ENCODE measurements around the gene HAUS8. TPM values are rescaled to one million over a fixed set of nuclear protein-coding genes. Genes with fewer than 3 reads are reported as not detected.
A peak's percentile ranks its signal among the peaks of the same experiment; 100 is the strongest.

Gene HAUS8
- total and polyA plus RNA-seq, 10 of the 15 experiments (the other 5 are each of a cell fraction or from before 2014, with no cell fraction given) = 22.7 to 43.9 (median 34.4) TPM

- in situ Hi-C loops (cut with MboI) (no loop called here), intact Hi-C loops (cut with micrococcal nuclease; ENCODE audit: unreplicated experiment) (no loop called here)
- Histone ChIP-seq H3K79me2 (ENCODE audit: control insufficient read depth, insufficient read depth, low read length) (peaks cover 93% of the 10 kb centered on the region), H3K27ac (ENCODE audit: control insufficient read depth, insufficient read depth) (no peak overlapping the region), H3K27me3 (replicated peaks in 1 of 2; ENCODE audit: control insufficient read depth in 2 of 2, insufficient read depth in 2 of 2, low read length in 1 of 2) (no peaks in the 10 kb centered on the region), H3K9me3 (replicated peaks; ENCODE audit: control insufficient read depth, insufficient read depth, low read length) (no peaks in the 10 kb centered on the region), H3K4me3 (no peak overlapping the region), H3K4me1 (ENCODE audit: control insufficient read depth, insufficient read depth, low read length) (peaks cover 35% of the 10 kb centered on the region), H4K20me1 (ENCODE audit: control insufficient read depth, insufficient read depth) (peaks cover 17% of the 10 kb centered on the region), H3K4me2 (ENCODE audit: control insufficient read depth, insufficient read depth) (no peak overlapping the region), H3K9ac (ENCODE audit: control insufficient read depth, insufficient read depth, low read length) (no peak overlapping the region), H3K36me3 (ENCODE audit: control insufficient read depth in 2 of 2, insufficient read depth in 2 of 2, low read length in 1 of 2) (peaks cover 13 to 21% of the 10 kb centered on the region in 2 experiments; a peak in 3 of 4 replicates), H2AFZ (ENCODE audit: control insufficient read depth, low read depth, low read length) (no peak overlapping the region)
- TF ChIP-seq MXI1 (IDR thresholded peaks at IDR 0.05; ENCODE audit: low read depth, low read length) (no peak), E2F4 (IDR thresholded peaks at IDR 0.05; ENCODE audit: low read depth, low read length) (no peak), MLLT1 (IDR thresholded peaks at IDR 0.05) (no peak), TAF1 (IDR thresholded peaks at IDR 0.05; ENCODE audit: borderline replicate concordance, low read depth, low read length) (no peak), POLR2AphosphoS5 (IDR thresholded peaks at IDR 0.05; ENCODE audit: low read length) (0 out of 2 replicates have a peak, but pooled peaks have one; percentile 23), IRF5 (IDR thresholded peaks at IDR 0.05; ENCODE audit: borderline replicate concordance) (no peak), YBX1 (IDR thresholded peaks at IDR 0.05) (no peak)
- no TSS peak for BruUV-seq (replicated peaks)
- ChIA-PET SMC1A (ENCODE audit: uncharacterized antibody, unreplicated experiment) (interaction anchor here (11.7 kb wide), 1 partner anchor 39 kb away, joined by 88 read pairs; no protein-coding TSS in a partner anchor), CTCF (interaction anchor here (0.8 kb wide), 1 partner anchor 18 kb away, joined by 3 read pairs; no protein-coding TSS in a partner anchor), RAD21 (ENCODE audit: unreplicated experiment) (no interaction called here), POLR2A (interaction anchor here (0.6 to 0.9 kb wide), 2 partner anchors 39 to 101 kb away, joined by 3 read pairs; no protein-coding TSS in a partner anchor)
- WGBS (ENCODE audit: insufficient coverage, insufficient replicate concordance, low lambda C conversion rate, missing lambda C conversion rate) = 96% methylated on average over 14 of the region's 14 CpGs
- ATAC-seq (no peak), DNase-seq (ENCODE audit: low read depth, low spot score) (no peak), FAIRE-seq (no peak)
Observed at GRCh38 chr19:17086120-17086519, 10.9 kb upstream of the HAUS8 start.
